HepG2 (cell line): ENCODE measurements around the gene ABHD11. TPM values are rescaled to one million over a fixed set of nuclear protein-coding genes. Genes with fewer than 3 reads are reported as not detected.

Source experiments
- ATAC-seq: fragments of 200-7000 bp; cut with Tn5 transposase; 3 replicates; pipeline ENCODE4 v1.9.1; 2020; ENCODE audit warnings: mild to moderate bottlenecking, moderate library complexity
- BruUV-seq: library from RNA; stranded (reverse); fragments of 400-500 nt; replicated peaks from 2 replicates; lab custom pipeline; 2021; lab: Mats Ljungman, UMichigan
- CTCF ChIA-PET: fragments of 300-600 bp; formaldehyde crosslinking; extraction: SDS; loops from one replicate; lab custom pipeline; 2021; ENCODE audit warnings: low total read pairs, inconsistent platforms, low intra/inter-chr PET ratio; lab: Yijun Ruan, JAX
- POLR2A ChIA-PET: fragments of 350-600 bp; sonication (Branson Sonifier 250); formaldehyde crosslinking; loops from one replicate; lab custom pipeline; 2020; ENCODE audit warnings: antibody characterized with exemption, inconsistent platforms; lab: Yijun Ruan, JAX
- DNase-seq: peaks from one replicate; pipeline ENCODE4 v3.0.0-alpha.2; 2015; ENCODE audit warnings: low spot score
- FAIRE-seq: peaks from 3 replicates; lab custom pipeline; 2011; peaks lifted over from hg19 to GRCh38; lab: Jason Lieb, UNC
- H2AFZ ChIP-seq: one replicate; pipeline ENCODE4 v1.6.1; 2011; ENCODE audit warnings: low read length, inconsistent platforms
- H3K27ac ChIP-seq: fragments of 300-600 bp; 3 replicates; pipeline ENCODE4 v1.8.0; 2011; ENCODE audit warnings: mixed run types, mild to moderate bottlenecking, mixed read lengths, low read length, inconsistent platforms; ENCODE audit not compliant: insufficient read depth; ENCODE audit errors: extremely low read length
- H3K27me3 ChIP-seq, 2 experiments: fragments of 200-600 bp in 1 of 2; 2 replicates in 1 of 2; 3 replicates in 1 of 2; pipeline versions ENCODE4 v1.6.0 to v1.8.0; 2011; ENCODE audit warnings: low read length in 2 of 2, mild to moderate bottlenecking in 2 of 2, moderate library complexity in 2 of 2, inconsistent platforms in 1 of 2; ENCODE audit not compliant: insufficient read depth in 2 of 2, control insufficient read depth in 1 of 2
- H3K36me3 ChIP-seq, 2 experiments: fragments of 200-600 bp in 1 of 2; replicated peaks in 1 of 2; 2 replicates in 1 of 2; 3 replicates in 1 of 2; pipeline versions ENCODE4 v1.5.1 to v1.8.0; 2011; ENCODE audit warnings: low read length in 2 of 2, inconsistent platforms in 1 of 2; ENCODE audit not compliant: insufficient read depth in 2 of 2, control insufficient read depth in 1 of 2
- H3K4me1 ChIP-seq: 2 replicates; pipeline ENCODE4 v1.5.1; 2012; ENCODE audit warnings: low read length, inconsistent platforms; ENCODE audit not compliant: insufficient read depth
- H3K4me2 ChIP-seq: 2 replicates; pipeline ENCODE4 v1.6.0; 2011; ENCODE audit warnings: low read depth, low read length, inconsistent platforms
- H3K4me3 ChIP-seq, 3 experiments: fragments of 200-600 bp in 1 of 3; sonication (generic), shearing (Covaris generic) in 1 of 3; replicated peaks in 1 of 3; 2 replicates each; pipeline ENCODE4 v1.5.1; 2011 to 2016; ENCODE audit warnings: low read length in 3 of 3, inconsistent platforms in 2 of 3, low read depth in 2 of 3, mild to moderate bottlenecking in 2 of 3, control low read depth in 1 of 3, mixed read lengths in 1 of 3; ENCODE audit not compliant: insufficient read depth in 1 of 3
- H3K79me2 ChIP-seq: one replicate; pipeline ENCODE4 v1.6.1; 2011; ENCODE audit warnings: low read length, inconsistent platforms; ENCODE audit not compliant: insufficient read depth
- H3K9ac ChIP-seq: 2 replicates; pipeline ENCODE4 v1.6.0; 2011; ENCODE audit warnings: mild to moderate bottlenecking, low read depth, low read length, inconsistent platforms; ENCODE audit not compliant: insufficient read depth
- H3K9me3 ChIP-seq: 2 replicates; pipeline ENCODE4 v1.5.1; 2012; ENCODE audit warnings: mild to moderate bottlenecking, low read length
- H4K20me1 ChIP-seq: 2 replicates; pipeline ENCODE4 v1.6.0; 2011; ENCODE audit warnings: inconsistent platforms, mild to moderate bottlenecking, low read length, moderate library complexity; ENCODE audit not compliant: insufficient read depth
- ATF2 ChIP-seq: sonication (generic); formaldehyde crosslinking; IDR thresholded peaks from 2 replicates; pipeline ENCODE4 v1.4.0; 2020; ENCODE audit warnings: missing genetic modification reagents
- CENPT ChIP-seq: sonication (generic); formaldehyde crosslinking; IDR thresholded peaks from 2 replicates; pipeline ENCODE4 v1.8.0; 2022; ENCODE audit warnings: low read depth, mild to moderate bottlenecking, moderate library complexity, missing genetic modification reagents
- LCORL ChIP-seq, 2 experiments: fragments of 450-650 bp in 1 of 2; sonication (generic) in 1 of 2; formaldehyde crosslinking in 1 of 2; IDR thresholded peaks; 2 replicates each; pipeline versions ENCODE4 v1.5.0 to v1.6.1; 2017 to 2020; ENCODE audit warnings: antibody characterized with exemption in 1 of 2, missing genetic modification reagents in 1 of 2
- MAX ChIP-seq: IDR thresholded peaks from 2 replicates; pipeline ENCODE4 v1.6.1; 2012; ENCODE audit warnings: inconsistent platforms
- MLXIP ChIP-seq: sonication (generic); formaldehyde crosslinking; IDR thresholded peaks from 2 replicates; pipeline ENCODE4 v1.9.0; 2021; ENCODE audit warnings: missing genetic modification reagents, borderline replicate concordance
- NFE2 ChIP-seq: sonication (generic); formaldehyde crosslinking; IDR thresholded peaks from 2 replicates; pipeline ENCODE4 v1.4.0; 2020; ENCODE audit warnings: missing genetic modification reagents
- NFIB ChIP-seq: sonication (generic); formaldehyde crosslinking; IDR thresholded peaks from 2 replicates; pipeline ENCODE4 v1.9.0; 2021; ENCODE audit warnings: missing genetic modification reagents, mild to moderate bottlenecking, borderline replicate concordance
- SP140L ChIP-seq: sonication (generic); formaldehyde crosslinking; IDR thresholded peaks from 2 replicates; pipeline ENCODE4 v1.4.0; 2020; ENCODE audit warnings: missing genetic modification reagents, borderline replicate concordance
- TRAFD1 ChIP-seq: sonication (generic); formaldehyde crosslinking; IDR thresholded peaks from 2 replicates; pipeline ENCODE4 v1.5.1; 2020; ENCODE audit warnings: missing genetic modification reagents, mild to moderate bottlenecking, borderline replicate concordance
- ZFP36 ChIP-seq: fragments of 150-350 bp; IDR thresholded peaks from 2 replicates; pipeline ENCODE4 v1.6.1; 2018; ENCODE audit warnings: borderline replicate concordance, low read length, low read depth; ENCODE audit not compliant: partially characterized antibody
- ZNF136 ChIP-seq: sonication (generic); formaldehyde crosslinking; IDR thresholded peaks from 2 replicates; pipeline ENCODE4 v1.8.1; 2022; ENCODE audit warnings: low read depth, mild to moderate bottlenecking, moderate library complexity, missing genetic modification reagents
- ZNF512 ChIP-seq: sonication (generic); formaldehyde crosslinking; IDR thresholded peaks from 2 replicates; pipeline ENCODE4 v1.4.0; 2020; ENCODE audit warnings: mild to moderate bottlenecking, missing genetic modification reagents
- ZNF879 ChIP-seq: sonication (generic); formaldehyde crosslinking; IDR thresholded peaks from 2 replicates; pipeline ENCODE4 v1.8.1; 2023; ENCODE audit warnings: missing genetic modification reagents
- ZSCAN25 ChIP-seq: sonication (generic); formaldehyde crosslinking; IDR thresholded peaks from 2 replicates; pipeline ENCODE4 v1.8.0; 2022; ENCODE audit warnings: mild to moderate bottlenecking, missing genetic modification reagents
- WGBS: methylation state at CpG from one replicate; pipeline ENCODE4 v1.1.6; 2017; ENCODE audit warnings: low lambda C conversion rate; 5-methylcytosine and 5-hydroxymethylcytosine counted together
- in situ Hi-C: cut with HindIII; loops from 2 replicates; pipeline ENCODE4 v1.10.0; 2017; ENCODE audit warnings: low pct_unique_long_range_greater_than_20kb; ENCODE audit not compliant: extremely low pct_ligation_motif_present
- intact Hi-C: fragments of 100-400 bp; cut with micrococcal nuclease; formaldehyde crosslinking; loops from one replicate; pipeline ENCODE4 v1.10.0; 2022; ENCODE audit not compliant: unreplicated experiment
- polyA plus RNA-seq, 8 experiments: library from polyadenylated mRNA; depleted of rRNA in 3 of 8; stranded (reverse) in 7 of 8; unstranded in 1 of 8; fragments of >200 nt; fragmentation: Illumina TruSeq in 4 of 8; extraction: Trizol in 4 of 8; gene quantifications; 2 replicates each; pipeline versions ENCODE4 v1.2.1 to v1.2.3, GENCODE V29; 2011 to 2016; ENCODE audit warnings: low read depth in 4 of 8, missing spikeins in 1 of 8, mixed read lengths in 1 of 8; ENCODE audit not compliant: insufficient read depth in 1 of 8
- total RNA-seq, 5 experiments: library from RNA; depleted of rRNA; stranded (reverse); fragments of >200 nt; fragmentation: Illumina TruSeq; extraction: Trizol; gene quantifications; 2 replicates each; pipeline ENCODE4 v1.2.3, GENCODE V29; 2016; ENCODE audit warnings: low read depth in 1 of 5

Gene ABHD11
- total and polyA plus RNA-seq, 2 of the 13 experiments (the other 11 are each of a cell fraction or from before 2014, with no cell fraction given), result 7.0 to 8.1 TPM

GRCh38 chr7:73716318-73716890, 22.2 kb downstream of the ABHD11 start:
- TF ChIP-seq ZNF136 (CRISPR knock-in tag) (no peak), ZSCAN25 (no peak), ZNF879 (CRISPR knock-in tag) (no peak), NFIB (CRISPR knock-in tag) (no peak), MAX (no peak), ZNF512 (no peak), TRAFD1 (CRISPR knock-in tag) (0 out of 2 replicates have a peak, but pooled peaks have one; percentile 27), CENPT (CRISPR knock-in tag) (no peak), ZFP36 (peak; percentile 79), MLXIP (no peak), SP140L (no peak), LCORL (IDR thresholded peaks at IDR 0.05) (no peak), LCORL (CRISPR knock-in tag; IDR thresholded peaks at IDR 0.05) (no peak), NFE2 (CRISPR knock-in tag) (no peak), ATF2 (CRISPR knock-in tag) (no peak)
- DNase-seq (no peak), FAIRE-seq (no peak), ATAC-seq (no peak)
- no TSS peak for BruUV-seq
- Histone ChIP-seq H3K4me1 (peaks cover 47% of the 10 kb centered on the region), H3K4me2 (peak overlapping the region; percentile 51), H3K4me3 (peak overlapping the region in 2 of 3 experiments; percentile 3 to 13; a peak in 1 of 6 replicates), H4K20me1 (peaks cover 7% of the 10 kb centered on the region), H3K9me3 (no peaks in the 10 kb centered on the region), H3K27ac (peak overlapping the region; percentile 36), H3K79me2 (no peaks in the 10 kb centered on the region), H3K36me3 (no peaks in the 10 kb centered on the region), H3K27me3 (peaks cover 0 to 1% of the 10 kb centered on the region in 2 experiments; a peak in 1 of 5 replicates), H3K9ac (peak overlapping the region; percentile 3; the same call in 1 of the 2 replicates), H2AFZ (no peak overlapping the region)
- CTCF ChIA-PET, result no interaction called here
- in situ Hi-C loops (loop anchor here (5.0 kb wide), 1 partner anchor 109 kb away; no protein-coding TSS in a partner anchor), intact Hi-C loops (loop anchor here (5.0 kb wide), 2 partner anchors 34 to 49 kb away; partner anchors contain the start of genes BUD23, DNAJC30 and VPS37D)
- POLR2A ChIA-PET, result interaction anchor here (0.6 to 2.3 kb wide), 17 partner anchors 9 to 159 kb away, joined by 3 to 12 read pairs (median 6); partner anchors contain the start of genes ABHD11, BCL7B, BUD23 and DNAJC30
- WGBS, result 81% methylated on average over 4 of the region's 4 CpGs
